ENCODE results near the gene OR6J1.
A peak's percentile ranks its signal among the peaks of the same experiment; 100 is the strongest.
"Not testable (repeated sequence)": the region's sequence is repeated elsewhere in the genome, so short reads cannot be mapped to it uniquely, and the experiment has no call there.

The OR6J1 gene

DNA sequence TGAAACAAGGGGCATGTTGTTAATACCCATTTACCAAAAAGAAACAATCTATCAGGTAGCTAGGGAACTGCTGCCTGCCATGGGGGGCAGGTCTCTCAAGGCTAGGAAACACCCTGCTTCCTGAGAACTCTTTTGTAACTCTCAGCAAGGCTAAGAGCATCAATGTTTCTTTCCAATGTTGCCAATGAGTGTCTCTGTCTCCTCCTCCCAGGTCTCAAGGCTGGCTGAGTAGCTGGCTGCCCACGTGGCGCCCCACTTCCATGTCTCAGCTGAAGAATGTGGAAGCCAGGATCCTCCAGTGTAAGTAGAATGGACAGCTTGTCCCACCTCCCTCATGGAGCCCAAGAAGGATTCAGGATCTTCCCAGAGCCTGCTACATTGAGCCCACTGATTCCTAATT is 42.7 kb downstream of the OR6J1 start:
- no peak for DNase-seq

DNA sequence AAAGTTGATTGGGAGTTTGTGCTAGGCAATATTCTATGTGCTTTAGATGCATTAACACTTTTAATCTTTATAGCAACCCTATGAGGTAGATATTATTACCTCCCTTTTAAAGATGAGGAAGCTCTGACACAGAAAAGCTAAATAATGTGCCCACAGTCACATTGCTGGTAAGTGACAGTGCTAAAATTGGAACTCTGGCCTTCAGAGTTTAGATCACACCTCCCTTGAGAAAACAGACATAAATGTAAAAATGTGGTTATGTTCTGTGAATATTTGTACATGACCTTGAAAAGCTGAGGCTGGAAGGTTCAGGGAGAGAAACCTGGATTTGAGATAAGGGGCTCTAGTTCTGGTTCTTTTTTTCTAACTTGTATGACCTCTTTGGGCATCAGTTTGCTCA is 44.1 kb downstream of the OR6J1 start:
- no peak for DNase-seq

GRCh38 chr14:22599349-22599748 is 44.8 kb downstream of the OR6J1 start:
- DNase-seq = no peak

GRCh38 chr14:22598896-22599244 is 45.3 kb downstream of the OR6J1 start:
- no peak for DNase-seq

DNA sequence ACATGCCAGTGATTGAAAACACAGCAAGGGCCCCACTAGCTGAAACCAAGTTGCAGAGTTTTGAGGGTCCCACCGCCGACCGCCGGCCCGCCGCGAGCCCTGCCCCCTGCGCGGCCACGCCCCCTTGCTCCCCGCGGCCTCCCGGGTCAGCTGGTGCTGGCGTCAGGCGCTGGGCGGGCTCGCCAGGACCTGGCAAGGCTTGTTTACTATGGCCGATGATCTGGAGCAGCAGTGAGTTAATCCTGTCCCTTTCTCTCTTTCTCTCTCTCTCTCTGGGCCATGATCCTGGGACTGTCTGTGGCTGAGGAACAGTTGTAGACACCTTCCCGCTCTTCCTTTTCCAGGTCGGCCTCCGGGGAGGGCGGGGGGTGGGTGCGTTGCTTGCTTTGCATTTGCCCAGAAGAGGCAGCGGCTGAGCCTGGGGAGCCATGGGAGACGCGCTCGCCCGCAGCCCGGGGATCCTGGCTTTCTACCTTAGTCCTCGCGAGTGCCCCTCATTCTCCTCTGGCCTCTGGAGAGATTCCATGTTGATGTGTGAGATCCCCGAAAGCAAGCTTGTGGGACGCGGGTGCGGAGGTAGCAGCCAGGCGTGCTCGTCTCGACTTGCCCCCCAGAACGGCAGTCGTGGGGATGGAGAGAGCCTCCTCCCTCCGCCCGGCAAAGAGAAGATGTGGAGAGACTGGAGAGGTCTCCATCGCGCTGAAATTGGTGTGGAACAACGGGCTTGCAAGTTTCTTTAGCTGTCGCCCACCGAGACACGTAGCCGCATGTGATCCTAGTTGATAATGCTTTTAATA is 45.9 kb downstream of the OR6J1 start, which contains the start of gene ABHD4:
Gene ABHD4, plus strand, starts transcription at position 202 of the 797 bp plus-strand sequence. Its CDS starts 7 bp downstream, at position 209.
- DNase-seq = peak; percentile 27

DNA sequence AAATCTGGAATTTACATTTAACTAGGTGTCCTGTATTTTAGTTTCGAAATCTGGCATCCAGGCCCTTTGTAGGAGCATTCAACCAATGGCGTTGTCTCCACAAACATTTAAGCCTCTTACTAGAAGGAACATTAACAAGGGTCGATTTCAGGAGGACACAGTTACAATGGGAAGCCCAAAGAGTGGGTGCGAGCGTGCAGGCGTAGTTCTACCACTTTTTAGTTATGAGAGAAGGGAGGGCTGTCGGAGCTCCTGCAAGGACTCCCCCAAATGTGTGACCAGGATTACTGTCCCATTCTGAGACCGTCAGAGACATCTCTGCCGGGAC is 46.4 kb downstream of the OR6J1 start:
- no peak for DNase-seq

GRCh38 chr14:22597265-22597664 is 46.9 kb downstream of the OR6J1 start:
- no peak for DNase-seq

DNA sequence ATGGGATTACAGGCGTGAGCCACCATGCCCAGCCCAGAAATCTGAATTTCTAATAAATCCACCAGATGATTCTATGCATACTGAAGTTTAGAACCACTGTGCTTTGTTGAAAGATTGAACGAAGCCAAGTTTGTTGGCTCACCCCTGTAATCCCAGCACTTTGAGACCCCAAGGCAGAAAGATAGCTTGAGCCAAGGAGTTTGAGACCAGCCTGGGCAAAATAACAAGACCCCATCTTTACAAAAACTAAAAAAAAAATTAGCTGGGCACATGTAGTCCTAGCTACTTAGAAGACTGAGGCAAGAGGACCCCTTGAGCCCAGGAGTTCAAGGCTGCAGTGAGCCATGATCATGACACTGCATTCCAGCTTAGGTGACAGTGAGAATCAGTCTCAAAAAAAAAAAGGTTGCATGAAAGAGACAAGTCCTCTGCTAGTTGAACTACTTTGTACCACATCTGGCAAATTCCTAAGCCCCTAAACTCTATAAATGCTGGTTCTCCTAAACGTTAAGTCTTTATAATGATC is 47.7 kb downstream of the OR6J1 start:
- DNase-seq = no peak

DNA sequence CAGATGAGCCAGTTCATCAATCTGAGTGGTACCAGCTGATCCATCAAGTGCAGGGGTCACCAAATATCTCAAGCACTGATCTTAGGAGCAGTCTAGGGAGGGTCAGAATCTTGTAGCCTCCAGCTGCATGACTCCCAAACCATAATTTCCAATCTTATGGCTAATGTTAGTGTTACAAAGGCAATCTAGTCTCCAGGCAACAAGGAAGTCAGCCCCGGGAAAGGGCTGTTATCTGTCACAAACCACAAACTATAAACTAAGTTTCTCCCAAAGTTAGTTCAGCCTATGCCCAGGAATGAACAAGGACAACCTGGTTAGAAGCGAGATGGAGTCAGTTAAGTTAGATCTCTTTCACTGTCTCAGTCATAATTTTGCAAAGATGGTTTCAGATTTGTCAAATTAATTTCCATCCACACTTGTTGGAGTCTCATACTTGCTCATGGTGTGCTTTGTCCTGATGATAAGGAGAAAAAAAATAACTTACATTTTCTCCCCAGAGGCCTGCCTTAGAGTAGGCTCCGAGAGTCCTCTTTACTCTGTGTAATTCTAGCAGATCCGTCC is 49.9 kb downstream of the OR6J1 start:
- no peak for DNase-seq

DNA sequence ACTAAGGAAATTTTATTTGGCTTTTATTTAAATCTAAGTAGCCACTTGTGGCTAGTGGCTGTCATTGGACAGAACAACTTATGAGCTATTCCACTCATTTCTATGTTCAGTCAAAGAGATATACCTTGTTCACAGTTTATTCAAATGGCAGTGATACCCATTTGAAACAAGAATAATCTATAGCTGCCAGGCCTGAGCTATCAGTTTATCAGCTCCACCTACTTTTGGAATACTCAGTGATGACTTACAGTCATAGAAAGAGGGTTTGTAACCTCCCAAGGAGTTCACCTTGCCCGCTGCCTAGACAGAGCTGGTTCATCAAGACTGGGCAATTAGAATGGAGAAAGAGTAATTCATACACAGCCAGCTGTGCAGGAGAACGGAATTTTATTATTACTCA is 50.6 kb downstream of the OR6J1 start:
- DNase-seq = no peak

GRCh38 chr14:22593189-22593588 is 51.0 kb downstream of the OR6J1 start:
- no peak for DNase-seq

DNA sequence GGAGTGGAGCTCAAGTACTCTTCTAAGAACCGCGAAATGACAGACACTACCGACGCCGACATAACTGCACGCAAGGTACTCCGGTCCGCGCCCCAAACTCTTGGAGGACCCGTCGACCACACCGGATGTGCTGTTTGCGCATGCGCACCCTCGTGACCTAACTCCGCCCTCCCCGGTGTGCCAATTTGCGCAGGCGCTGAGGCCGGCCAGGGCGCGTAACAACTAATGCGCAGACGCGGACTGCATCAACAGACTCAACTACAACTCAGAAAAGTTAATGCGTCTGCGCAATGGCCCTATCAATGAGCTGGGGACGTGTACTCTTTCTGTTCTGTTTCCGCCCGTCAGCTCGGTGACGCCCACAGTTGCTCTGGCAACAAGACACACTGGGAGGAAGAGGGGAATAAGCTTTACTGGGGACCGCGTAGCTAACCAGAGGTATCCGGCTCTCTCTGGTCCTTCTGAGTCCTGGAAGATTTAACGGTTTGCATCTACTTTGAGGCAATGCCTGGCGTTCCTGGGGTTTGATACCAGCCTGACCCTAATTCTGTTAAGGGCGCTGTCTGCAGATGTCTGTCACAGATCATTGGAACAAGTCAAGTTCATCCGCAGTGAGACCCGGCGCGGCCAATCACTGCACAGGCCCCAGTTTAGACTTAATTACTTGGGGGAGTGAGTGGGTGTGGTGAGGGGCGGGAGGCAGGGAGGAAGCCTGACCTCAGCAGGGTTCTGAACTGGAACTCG is 54.9 kb downstream of the OR6J1 start, which contains the start of gene DAD1:
Gene DAD1, minus strand, starts transcription at position 129 of the 744 bp plus-strand sequence. Its CDS starts 67 bp downstream, at position 62.
- peak; percentile 96 for DNase-seq

DNA sequence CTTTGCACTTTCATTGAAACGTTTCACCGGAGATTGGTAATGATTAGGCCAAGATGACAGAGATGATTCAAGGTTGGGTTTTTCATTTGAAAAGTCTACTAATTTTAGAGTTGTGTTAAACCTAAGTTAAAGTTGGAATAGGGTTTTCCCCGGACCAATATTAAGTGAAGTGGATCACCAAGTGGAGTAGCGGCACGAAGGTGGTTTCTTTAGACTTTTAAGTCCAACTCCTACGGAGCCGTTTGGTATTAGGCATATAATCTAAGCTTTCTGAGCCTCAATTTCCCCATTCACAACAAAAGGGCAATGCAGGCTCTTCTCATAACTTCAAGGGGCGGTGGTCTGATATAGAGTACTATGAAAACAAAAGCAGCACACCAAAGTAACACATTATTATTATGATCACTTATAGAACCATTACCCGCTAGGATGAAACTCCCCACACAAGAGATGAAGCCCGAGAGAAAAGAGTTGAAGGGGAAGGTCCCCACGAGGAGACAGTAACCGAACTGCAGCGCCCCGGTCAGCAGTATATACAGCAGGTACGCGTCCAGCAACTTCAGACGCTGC is 55.5 kb downstream of the OR6J1 start:
- no peak for DNase-seq

GRCh38 chr14:22587677-22588422 is 56.3 kb downstream of the OR6J1 start:
- not testable (repeated sequence) for DNase-seq

DNA sequence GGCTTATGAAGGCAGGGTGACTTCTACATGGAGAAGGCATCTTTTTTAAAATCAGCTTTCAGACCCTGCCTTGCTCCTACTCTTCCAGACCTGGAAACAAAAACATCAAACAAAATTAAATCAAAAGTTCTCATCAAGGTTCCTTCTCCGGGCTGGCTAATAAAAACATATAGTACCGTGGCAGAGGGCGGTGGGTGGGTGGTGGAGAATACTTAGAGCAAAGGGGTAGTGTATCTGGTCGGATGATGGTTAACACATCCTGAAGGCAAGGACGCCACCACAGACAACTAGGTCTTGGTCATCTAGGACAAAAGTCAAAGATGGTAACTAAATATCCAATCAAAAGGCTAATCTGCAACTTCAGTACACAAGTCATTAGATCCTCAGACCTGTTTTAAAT is 56.9 kb downstream of the OR6J1 start:
- no peak for DNase-seq

GRCh38 chr14:22583994-22584393 is 60.2 kb downstream of the OR6J1 start:
- no peak for DNase-seq
